Activated naive CD4-positive, alpha-beta T cell treated with anti-CD3 and anti-CD28 coated beads, Interleukin-2, amount 50 U/mL, for 72 hours (primary cell): Measurements from ENCODE around the gene RAPGEF5. TPM values are rescaled to one million over a fixed set of nuclear protein-coding genes. Genes with fewer than 3 reads are reported as not detected.

Experiments
- ATAC-seq, 2 donors: fragments of 150-1000 bp; cut with Tn5 transposase; 2 replicates each; pipeline ENCODE4 v1.10.0; 2021; ENCODE audit warnings: mild to moderate bottlenecking in 2 of 2, moderate library complexity in 2 of 2
- DNase-seq, 2 donors: peaks; one replicate each; pipeline ENCODE4 v3.0.0; 2021 to 2022; ENCODE audit warnings: low spot score in 2 of 2
- H3K27ac Mint-ChIP-seq, 2 donors: one replicate each; pipeline ENCODE4 v1.8.0; 2022; ENCODE audit warnings: mild to moderate bottlenecking in 2 of 2, mixed read lengths in 2 of 2
- H3K36me3 Mint-ChIP-seq, 2 donors: one replicate each; pipeline ENCODE4 v1.8.0; 2022; ENCODE audit warnings: mixed read lengths in 2 of 2
- H3K9me3 Mint-ChIP-seq, 2 donors: one replicate each; pipeline ENCODE4 v1.8.0; 2022; ENCODE audit warnings: mixed read lengths in 2 of 2
- total RNA-seq, 2 donors: library from RNA; stranded (reverse); gene quantifications; one replicate each; pipeline ENCODE4 v1.2.3, GENCODE V29; 2022

Gene RAPGEF5
- total RNA-seq, 2 donors from 2014 or later = 0.23 to 0.53 TPM

GRCh38 chr7:22129819-22130580 lies 227.0 kb downstream of the RAPGEF5 start:
- no peaks in the 10 kb centered on the region for H3K36me3 Mint-ChIP-seq
- ATAC-seq (peak in 1 of 2 donors; percentile 72), DNase-seq (no peak)
- H3K27ac Mint-ChIP-seq = no peak overlapping the region
- no peaks in the 10 kb centered on the region for H3K9me3 Mint-ChIP-seq

- Mint-ChIP-seq H3K27ac (no peak overlapping the region), H3K9me3 (no peaks in the 10 kb centered on the region), H3K36me3 (no peaks in the 10 kb centered on the region)
- no peak for ATAC-seq
- DNase-seq = no peak
Measured at GRCh38 chr7:22129166-22129565, 227.8 kb downstream of the RAPGEF5 start.

DNA sequence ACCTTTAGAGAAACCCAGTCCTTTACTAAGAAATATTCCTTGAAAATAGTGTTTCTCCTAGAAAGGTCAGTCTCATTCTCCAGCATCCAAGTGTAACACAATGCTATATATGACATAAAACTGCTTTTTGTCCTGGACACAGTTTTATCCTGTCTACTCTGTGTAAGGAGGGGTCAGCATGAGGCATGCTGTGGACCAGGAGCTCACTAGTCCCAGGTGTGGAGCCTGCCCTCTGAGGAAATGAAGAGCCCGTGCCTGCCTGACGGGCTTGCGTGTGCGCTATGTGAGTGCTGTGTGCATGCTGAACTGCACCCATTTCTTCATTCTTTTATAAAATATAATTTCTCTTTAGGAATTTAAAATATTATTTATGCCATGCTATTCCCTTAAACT lies 228.4 kb downstream of the RAPGEF5 start:
- H3K9me3 Mint-ChIP-seq = no peaks in the 10 kb centered on the region
- no peak for ATAC-seq

DNA sequence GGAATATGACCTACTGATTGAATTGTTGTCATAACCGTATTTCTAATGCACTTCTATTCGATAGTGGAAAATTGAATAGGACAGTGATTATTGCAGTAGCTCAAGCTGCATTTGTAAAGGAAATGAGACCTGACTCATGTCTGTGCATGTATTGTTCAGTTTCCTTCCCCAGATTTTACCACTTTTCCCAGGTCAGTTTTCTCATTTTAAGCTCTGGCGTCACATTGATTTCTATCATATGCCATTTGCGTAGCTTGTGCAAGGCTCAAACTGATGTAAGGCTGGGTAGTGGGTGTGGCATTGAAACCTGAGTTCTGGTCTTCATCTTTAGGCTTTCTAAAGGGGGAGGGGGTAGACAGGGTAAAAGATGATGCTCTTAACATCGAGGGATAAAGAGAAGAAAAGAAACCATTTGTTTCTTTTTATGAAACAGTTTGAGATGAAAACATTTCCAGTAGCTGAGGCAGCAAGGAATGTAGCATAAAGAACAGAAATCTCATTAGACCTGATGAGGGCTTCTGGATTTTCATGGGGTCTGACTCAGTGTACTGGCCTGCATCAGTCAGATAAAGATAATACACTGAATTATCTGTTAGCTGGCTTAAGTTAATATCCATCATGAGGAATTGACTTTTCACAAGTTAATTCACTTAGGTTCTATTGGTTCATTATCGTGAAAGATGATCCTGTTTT lies 229.0 kb downstream of the RAPGEF5 start:
- Mint-ChIP-seq H3K27ac (no peak overlapping the region), H3K36me3 (no peaks in the 10 kb centered on the region), H3K9me3 (no peaks in the 10 kb centered on the region)
- ATAC-seq = no peak
- DNase-seq = no peak

More for the DNA sequence above, 228.4 kb downstream of the RAPGEF5 start:
- DNase-seq = no peak
- H3K36me3 Mint-ChIP-seq = no peaks in the 10 kb centered on the region
- H3K27ac Mint-ChIP-seq = no peak overlapping the region

GRCh38 chr7:22125436-22125835 lies 231.5 kb downstream of the RAPGEF5 start:
- Mint-ChIP-seq H3K36me3 (no peaks in the 10 kb centered on the region), H3K9me3 (no peaks in the 10 kb centered on the region), H3K27ac (no peak overlapping the region)
- ATAC-seq = no peak
- DNase-seq = no peak

GRCh38 chr7:22124941-22125340 lies 232.0 kb downstream of the RAPGEF5 start:
- Mint-ChIP-seq H3K36me3 (no peaks in the 10 kb centered on the region), H3K27ac (no peak overlapping the region), H3K9me3 (no peaks in the 10 kb centered on the region)
- ATAC-seq = no peak
- no peak for DNase-seq

DNA sequence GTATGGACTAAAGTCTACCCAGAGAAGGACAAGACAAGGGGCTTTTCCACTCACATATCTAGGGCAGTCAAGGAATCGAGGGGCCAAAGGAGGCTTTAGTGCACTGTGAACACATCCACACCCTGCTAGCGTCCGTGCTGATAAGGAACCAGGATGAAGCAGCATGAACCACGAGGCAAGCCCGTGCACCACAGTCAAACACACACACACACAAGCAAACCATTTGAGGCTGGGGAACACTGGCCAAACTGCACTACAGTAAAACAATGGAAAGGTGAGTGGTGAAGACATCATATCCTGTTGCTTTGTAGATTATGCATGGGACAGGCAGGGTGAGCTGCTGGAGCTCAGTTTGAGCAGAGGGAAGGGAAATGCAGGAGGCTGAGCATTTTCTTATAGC lies 233.8 kb downstream of the RAPGEF5 start:
- H3K36me3 Mint-ChIP-seq = no peaks in the 10 kb centered on the region
- no peaks in the 10 kb centered on the region for H3K9me3 Mint-ChIP-seq
- no peak for DNase-seq
- no peak for ATAC-seq
- H3K27ac Mint-ChIP-seq = no peak overlapping the region

DNA sequence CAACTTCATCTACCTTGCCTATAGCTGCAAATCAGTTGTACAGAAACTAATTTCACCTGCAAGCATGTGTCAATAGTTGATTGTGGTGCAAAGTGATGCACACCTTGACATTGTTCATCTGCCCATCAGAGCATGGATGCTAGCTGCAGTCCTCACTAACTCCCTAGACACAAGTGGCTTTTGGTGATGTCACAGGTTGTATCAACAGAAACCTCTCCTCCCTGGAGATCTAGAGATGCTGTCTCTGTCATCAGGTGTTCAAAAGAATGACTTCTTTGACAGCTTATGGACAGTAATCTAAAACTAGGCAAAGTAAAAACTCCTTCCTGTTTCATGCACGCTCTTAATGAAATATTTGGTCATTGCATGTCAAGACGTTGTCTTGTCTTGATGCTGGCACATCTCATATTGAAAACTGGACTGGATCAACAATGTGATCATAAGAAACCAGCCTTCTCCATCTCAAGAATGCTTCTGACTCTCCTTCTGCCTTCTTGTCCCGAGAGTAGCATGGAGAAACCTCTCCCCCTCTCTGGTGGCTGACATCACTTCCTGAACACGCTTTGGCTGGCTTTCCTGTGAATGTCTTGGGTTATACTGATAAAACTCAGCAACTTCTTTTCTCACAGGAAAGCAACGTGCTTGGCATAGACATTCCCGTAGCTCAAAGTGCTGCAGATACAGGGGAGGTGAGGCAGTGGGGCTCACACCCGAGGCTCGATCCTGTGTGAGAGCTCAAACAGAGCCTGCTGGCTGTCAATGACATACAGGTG lies 235.1 kb downstream of the RAPGEF5 start:
- no peaks in the 10 kb centered on the region for H3K36me3 Mint-ChIP-seq
- no peak for DNase-seq
- ATAC-seq = no peak
- H3K9me3 Mint-ChIP-seq = no peaks in the 10 kb centered on the region
- H3K27ac Mint-ChIP-seq = peak overlapping the region in 1 of 2 donors; percentile 73

DNA sequence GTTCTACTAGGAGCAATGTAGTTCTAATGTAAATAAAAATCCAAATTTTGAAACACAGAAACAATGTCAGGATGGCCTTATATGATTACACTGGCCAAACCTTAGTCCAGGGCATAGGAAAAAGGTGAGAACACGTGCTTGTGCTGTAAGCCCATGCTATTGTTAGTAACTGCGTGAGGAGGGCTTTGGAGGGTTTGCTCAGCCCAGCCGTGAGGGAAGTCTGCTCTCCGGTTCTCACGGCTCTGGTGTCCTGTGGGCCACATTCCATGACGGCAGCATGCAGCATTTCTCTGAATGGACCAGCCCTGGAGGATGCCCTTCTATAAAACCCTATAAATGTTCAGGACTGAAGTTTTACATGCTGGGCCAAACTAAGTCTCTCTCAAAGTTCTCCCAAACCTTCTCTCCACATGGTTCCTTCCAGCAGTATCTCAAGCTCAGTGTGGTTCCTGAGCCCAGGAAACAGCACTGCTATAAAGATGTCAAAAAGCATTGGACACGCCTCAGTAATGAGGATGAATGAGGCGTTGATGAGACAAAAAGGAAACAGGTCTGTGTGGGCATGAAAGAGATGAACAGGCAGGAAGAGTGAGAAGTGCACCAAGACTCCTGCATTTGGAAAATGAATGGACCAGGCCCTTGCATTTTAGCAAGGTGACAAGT lies 236.4 kb downstream of the RAPGEF5 start:
- Mint-ChIP-seq H3K9me3 (no peaks in the 10 kb centered on the region), H3K27ac (no peak overlapping the region), H3K36me3 (no peaks in the 10 kb centered on the region)
- DNase-seq (no peak), ATAC-seq (no peak)

- DNase-seq (no peak), ATAC-seq (peak in 1 of 2 donors; percentile 13)
- Mint-ChIP-seq H3K36me3 (no peaks in the 10 kb centered on the region), H3K9me3 (no peaks in the 10 kb centered on the region), H3K27ac (no peak overlapping the region)
Measured at GRCh38 chr7:22117222-22117621, 239.7 kb downstream of the RAPGEF5 start.

GRCh38 chr7:22116451-22117030 lies 240.4 kb downstream of the RAPGEF5 start:
- DNase-seq = no peak
- Mint-ChIP-seq H3K27ac (no peak overlapping the region), H3K36me3 (no peaks in the 10 kb centered on the region), H3K9me3 (no peaks in the 10 kb centered on the region)
- ATAC-seq = no peak

GRCh38 chr7:22115689-22116088 lies 241.3 kb downstream of the RAPGEF5 start:
- no peaks in the 10 kb centered on the region for H3K9me3 Mint-ChIP-seq
- DNase-seq = no peak
- H3K27ac Mint-ChIP-seq = no peak overlapping the region
- no peaks in the 10 kb centered on the region for H3K36me3 Mint-ChIP-seq
- ATAC-seq = no peak

GRCh38 chr7:22114440-22114981 lies 242.4 kb downstream of the RAPGEF5 start:
- Mint-ChIP-seq H3K27ac (no peak overlapping the region), H3K9me3 (no peaks in the 10 kb centered on the region), H3K36me3 (no peaks in the 10 kb centered on the region)
- DNase-seq (no peak), ATAC-seq (no peak)

GRCh38 chr7:22113041-22113440 lies 243.9 kb downstream of the RAPGEF5 start:
- Mint-ChIP-seq H3K9me3 (no peaks in the 10 kb centered on the region), H3K27ac (no peak overlapping the region), H3K36me3 (no peaks in the 10 kb centered on the region)
- DNase-seq (no peak), ATAC-seq (no peak)

DNA sequence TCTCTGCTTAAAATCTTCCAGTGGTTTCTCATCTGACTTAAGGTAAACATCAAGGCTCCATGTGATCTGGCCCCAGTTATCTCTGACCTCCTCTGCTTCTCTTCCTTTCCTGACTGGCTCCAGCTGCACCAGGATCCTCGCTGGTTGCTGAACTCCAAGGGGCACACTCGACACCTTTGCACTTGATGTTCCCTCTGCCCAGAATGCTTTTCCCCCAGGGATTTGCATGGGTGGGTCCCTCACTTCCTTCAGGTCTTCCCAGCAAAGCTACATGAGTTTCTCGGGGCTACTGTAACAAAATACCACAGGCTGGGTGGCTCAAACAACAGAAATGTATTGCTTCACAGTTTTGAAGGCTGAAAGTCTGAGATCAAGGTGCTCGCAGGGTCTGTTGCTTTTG lies 245.3 kb downstream of the RAPGEF5 start:
- ATAC-seq = no peak
- Mint-ChIP-seq H3K27ac (no peak overlapping the region), H3K9me3 (no peaks in the 10 kb centered on the region), H3K36me3 (no peaks in the 10 kb centered on the region)
- no peak for DNase-seq

GRCh38 chr7:22110881-22111280 lies 246.1 kb downstream of the RAPGEF5 start:
- DNase-seq (no peak), ATAC-seq (no peak)
- H3K9me3 Mint-ChIP-seq = no peaks in the 10 kb centered on the region
- no peaks in the 10 kb centered on the region for H3K36me3 Mint-ChIP-seq
- no peak overlapping the region for H3K27ac Mint-ChIP-seq
